ENCODE measurements around the gene NLRC3.
"Not testable (repeated sequence)": the region's sequence is repeated elsewhere in the genome, so short reads cannot be mapped to it uniquely, and the experiment has no call there.

The NLRC3 gene

GRCh38 chr16:3577302-3577752, at the start of gene NLRC3:
Gene NLRC3 (minus strand): TSS chr16:3577403. CDS start chr16:3565036, 12,367 bp downstream.
- no peak for DNase-seq (ENCODE audit: low read depth)

GRCh38 chr16:3625911-3626732, 48.9 kb upstream of the NLRC3 start:
- DNase-seq (ENCODE audit: low read depth): peak; percentile 32

- DNase-seq (ENCODE audit: low read depth): no peak
These were observed 48.1 kb upstream of the NLRC3 start for GRCh38 chr16:3625331-3625730.

GRCh38 chr16:3623642-3624041, 46.4 kb upstream of the NLRC3 start:
- peak; percentile 37 for DNase-seq (ENCODE audit: low read depth)

GRCh38 chr16:3618769-3619141, 41.6 kb upstream of the NLRC3 start:
- peak; percentile 13 for DNase-seq (ENCODE audit: low read depth)

GRCh38 chr16:3612510-3613466, 35.6 kb upstream of the NLRC3 start:
- no peak for DNase-seq (ENCODE audit: low read depth)

GRCh38 chr16:3611146-3611975, 34.2 kb upstream of the NLRC3 start, which contains the start of gene SLX4:
Gene SLX4 (minus strand): TSS chr16:3611606. CDS start chr16:3608964, 2,642 bp downstream.
- DNase-seq (ENCODE audit: low read depth): peak; percentile 81

GRCh38 chr16:3610698-3611145, 33.5 kb upstream of the NLRC3 start:
- DNase-seq (ENCODE audit: low read depth): peak; percentile 12

GRCh38 chr16:3609895-3610697, 32.9 kb upstream of the NLRC3 start:
- DNase-seq (ENCODE audit: low read depth): peak; percentile 4

GRCh38 chr16:3608976-3609375, 31.8 kb upstream of the NLRC3 start:
- not testable (repeated sequence) for DNase-seq (ENCODE audit: low read depth)

- DNase-seq (ENCODE audit: low read depth): no peak
These were observed 30.9 kb upstream of the NLRC3 start for GRCh38 chr16:3608069-3608468.

- DNase-seq (ENCODE audit: low read depth): no peak
These were observed 30.4 kb upstream of the NLRC3 start for GRCh38 chr16:3607634-3608033.

- DNase-seq (ENCODE audit: low read depth): no peak
These were observed 30.0 kb upstream of the NLRC3 start for GRCh38 chr16:3607161-3607560.

- no peak for DNase-seq (ENCODE audit: low read depth)
These were observed 29.2 kb upstream of the NLRC3 start for GRCh38 chr16:3606441-3606840.

GRCh38 chr16:3602320-3602653, 25.1 kb upstream of the NLRC3 start:
- DNase-seq (ENCODE audit: low read depth): no peak

- no peak for DNase-seq (ENCODE audit: low read depth)
These were observed 24.6 kb upstream of the NLRC3 start for GRCh38 chr16:3601614-3602319.

- DNase-seq (ENCODE audit: low read depth): no peak
These were observed 22.7 kb upstream of the NLRC3 start for GRCh38 chr16:3599922-3600321.

- DNase-seq (ENCODE audit: low read depth): no peak
These were observed 21.9 kb upstream of the NLRC3 start for GRCh38 chr16:3599121-3599520.

GRCh38 chr16:3598236-3598635, 21.0 kb upstream of the NLRC3 start:
- no peak for DNase-seq (ENCODE audit: low read depth)

- no peak for DNase-seq (ENCODE audit: low read depth)
These were observed 20.5 kb upstream of the NLRC3 start for GRCh38 chr16:3597676-3598075.

All from iris pigment epithelial cell (primary cell).